Measurements from ENCODE around the gene SAFB. TPM values are rescaled to one million over a fixed set of nuclear protein-coding genes. Genes with fewer than 3 reads are reported as not detected.
A peak's percentile ranks its signal among the peaks of the same experiment; 100 is the strongest.

The SAFB gene
- total RNA-seq, 1 donor = 33.7 TPM

DNA sequence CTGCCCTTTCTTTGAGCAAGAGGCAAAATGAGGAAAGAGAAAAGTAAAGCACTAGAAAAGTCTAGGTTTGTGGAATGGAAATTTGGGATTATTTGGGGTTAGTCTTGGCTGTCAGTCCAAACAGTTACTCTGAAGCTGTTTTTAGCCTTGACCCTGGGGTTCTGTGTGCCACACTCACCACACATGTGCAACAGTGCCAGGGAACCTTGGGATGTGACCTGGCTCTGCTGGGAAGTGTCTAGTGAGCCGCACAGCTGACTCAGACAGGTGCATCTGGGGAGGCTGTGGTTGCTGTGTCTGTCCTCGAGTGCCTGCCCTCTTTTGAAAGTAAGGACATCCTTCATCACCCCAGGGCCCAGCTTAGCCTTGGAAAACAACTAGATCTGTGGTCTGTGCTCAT is 41.6 kb downstream of the SAFB start:
- TF ChIP-seq, protein P1, sequence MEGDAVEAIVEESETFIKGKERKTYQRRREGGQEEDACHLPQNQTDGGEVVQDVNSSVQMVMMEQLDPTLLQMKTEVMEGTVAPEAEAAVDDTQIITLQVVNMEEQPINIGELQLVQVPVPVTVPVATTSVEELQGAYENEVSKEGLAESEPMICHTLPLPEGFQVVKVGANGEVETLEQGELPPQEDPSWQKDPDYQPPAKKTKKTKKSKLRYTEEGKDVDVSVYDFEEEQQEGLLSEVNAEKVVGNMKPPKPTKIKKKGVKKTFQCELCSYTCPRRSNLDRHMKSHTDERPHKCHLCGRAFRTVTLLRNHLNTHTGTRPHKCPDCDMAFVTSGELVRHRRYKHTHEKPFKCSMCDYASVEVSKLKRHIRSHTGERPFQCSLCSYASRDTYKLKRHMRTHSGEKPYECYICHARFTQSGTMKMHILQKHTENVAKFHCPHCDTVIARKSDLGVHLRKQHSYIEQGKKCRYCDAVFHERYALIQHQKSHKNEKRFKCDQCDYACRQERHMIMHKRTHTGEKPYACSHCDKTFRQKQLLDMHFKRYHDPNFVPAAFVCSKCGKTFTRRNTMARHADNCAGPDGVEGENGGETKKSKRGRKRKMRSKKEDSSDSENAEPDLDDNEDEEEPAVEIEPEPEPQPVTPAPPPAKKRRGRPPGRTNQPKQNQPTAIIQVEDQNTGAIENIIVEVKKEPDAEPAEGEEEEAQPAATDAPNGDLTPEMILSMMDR (IDR thresholded peaks at IDR 0.05; ENCODE audit: extremely low read depth, low read depth, low read length) = no peak
- Histone ChIP-seq H3K79me2 (ENCODE audit: insufficient read depth, low read length) (peaks cover 10% of the 10 kb centered on the region), H2AFZ (ENCODE audit: low read length) (no peak overlapping the region), H4K20me1 (ENCODE audit: insufficient read depth, low read length) (peaks cover 25% of the 10 kb centered on the region), H3K4me1 (ENCODE audit: insufficient read depth, low read length) (peaks cover 9% of the 10 kb centered on the region), H3K27ac (ENCODE audit: low read depth, low read length) (no peak overlapping the region), H3K36me3 (ENCODE audit: insufficient read depth, low read length) (peaks cover 86% of the 10 kb centered on the region), H3K4me3 (ENCODE audit: insufficient read depth, low read length) (no peak overlapping the region), H3K4me2 (ENCODE audit: insufficient read depth, low read length) (no peak overlapping the region), H3K9me3 (ENCODE audit: low read depth, low read length) (no peaks in the 10 kb centered on the region), H3K27me3 (ENCODE audit: insufficient read depth, low read length) (no peaks in the 10 kb centered on the region)
- DNase-seq (ENCODE audit: insufficient read length, low spot score, missing footprints) = no peak

- Histone ChIP-seq H3K4me2 (ENCODE audit: insufficient read depth, low read length) (no peak overlapping the region), H3K79me2 (ENCODE audit: insufficient read depth, low read length) (peaks cover 10% of the 10 kb centered on the region), H3K27ac (ENCODE audit: low read depth, low read length) (peak overlapping the region; percentile 0), H3K4me1 (ENCODE audit: insufficient read depth, low read length) (peaks cover 9% of the 10 kb centered on the region), H3K4me3 (ENCODE audit: insufficient read depth, low read length) (no peak overlapping the region), H3K27me3 (ENCODE audit: insufficient read depth, low read length) (no peaks in the 10 kb centered on the region), H3K36me3 (ENCODE audit: insufficient read depth, low read length) (peaks cover 76% of the 10 kb centered on the region), H2AFZ (ENCODE audit: low read length) (no peak overlapping the region), H4K20me1 (ENCODE audit: insufficient read depth, low read length) (peaks cover 25% of the 10 kb centered on the region), H3K9me3 (ENCODE audit: low read depth, low read length) (no peaks in the 10 kb centered on the region)
- DNase-seq (ENCODE audit: insufficient read length, low spot score, missing footprints) = peak; percentile 98
- TF ChIP-seq, protein P1 (IDR thresholded peaks at IDR 0.05; ENCODE audit: extremely low read depth, low read depth, low read length) = peak; percentile 52
Measured at GRCh38 chr19:5665781-5666513, 43.1 kb downstream of the SAFB start.

DNA sequence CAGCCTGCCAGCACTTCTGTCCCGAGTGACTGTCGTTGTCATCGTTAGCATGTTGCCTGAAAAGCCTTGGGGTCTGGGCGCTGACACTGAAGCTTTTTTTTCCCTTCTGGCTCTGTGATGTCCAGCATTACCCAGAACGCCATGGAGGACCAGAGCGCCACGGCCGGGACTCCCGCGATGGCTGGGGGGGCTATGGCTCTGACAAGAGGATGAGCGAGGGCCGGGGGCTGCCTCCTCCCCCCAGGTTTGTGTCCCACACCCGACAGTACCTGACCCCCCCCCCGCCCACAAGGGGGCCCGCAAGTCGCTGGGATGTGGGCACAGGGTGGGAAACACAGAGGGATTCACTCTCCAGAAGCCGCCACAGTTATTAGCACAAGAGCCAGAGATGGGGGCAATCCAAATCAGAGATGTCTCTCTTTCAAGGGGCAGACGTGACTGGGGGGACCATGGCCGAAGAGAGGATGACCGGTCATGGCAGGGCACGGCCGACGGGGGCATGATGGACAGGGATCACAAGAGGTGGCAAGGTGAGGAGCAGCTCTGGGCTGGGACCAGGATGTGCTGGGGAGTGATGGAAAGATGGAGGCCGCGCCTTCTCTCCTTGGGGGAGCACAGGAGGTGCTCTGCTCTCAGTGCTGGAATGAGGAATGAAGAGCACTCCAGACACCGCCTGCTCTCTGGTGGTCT is 44.2 kb downstream of the SAFB start:
- Histone ChIP-seq H3K4me1 (ENCODE audit: insufficient read depth, low read length) (peaks cover 9% of the 10 kb centered on the region), H3K9me3 (ENCODE audit: low read depth, low read length) (no peaks in the 10 kb centered on the region), H3K36me3 (ENCODE audit: insufficient read depth, low read length) (peaks cover 66% of the 10 kb centered on the region), H2AFZ (ENCODE audit: low read length) (no peak overlapping the region), H3K27ac (ENCODE audit: low read depth, low read length) (peak overlapping the region; percentile 0), H3K79me2 (ENCODE audit: insufficient read depth, low read length) (peaks cover 7% of the 10 kb centered on the region), H4K20me1 (ENCODE audit: insufficient read depth, low read length) (peaks cover 22% of the 10 kb centered on the region), H3K4me3 (ENCODE audit: insufficient read depth, low read length) (no peak overlapping the region), H3K27me3 (ENCODE audit: insufficient read depth, low read length) (no peaks in the 10 kb centered on the region), H3K4me2 (ENCODE audit: insufficient read depth, low read length) (no peak overlapping the region)
- DNase-seq (ENCODE audit: insufficient read length, low spot score, missing footprints) = no peak
- TF ChIP-seq, protein P1 (IDR thresholded peaks at IDR 0.05; ENCODE audit: extremely low read depth, low read depth, low read length) = no peak

DNA sequence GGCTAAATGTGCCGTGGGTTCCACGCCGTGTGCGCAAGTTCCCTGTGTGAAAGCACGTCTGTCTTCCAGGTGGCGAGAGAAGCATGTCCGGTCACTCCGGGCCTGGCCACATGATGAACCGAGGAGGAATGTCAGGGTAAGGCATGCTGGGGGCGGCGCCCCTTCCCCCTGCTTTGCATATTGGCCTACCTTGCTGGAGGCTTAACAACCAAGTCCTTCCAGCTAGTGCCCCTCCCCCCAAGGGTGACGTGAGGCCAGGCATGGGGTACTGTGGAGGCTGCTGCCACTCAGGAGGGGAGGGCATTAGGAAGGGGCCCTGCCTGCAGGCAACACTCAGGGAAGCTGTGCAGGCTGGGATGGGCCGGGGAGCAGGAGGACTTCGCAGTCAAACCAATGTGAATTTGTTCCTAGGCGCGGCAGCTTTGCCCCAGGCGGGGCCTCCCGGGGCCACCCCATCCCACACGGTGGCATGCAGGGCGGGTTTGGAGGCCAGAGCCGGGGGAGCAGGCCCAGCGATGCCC is 44.9 kb downstream of the SAFB start:
- H3K36me3 ChIP-seq (ENCODE audit: insufficient read depth, low read length) = peaks cover 61% of the 10 kb centered on the region
- H3K9me3 ChIP-seq (ENCODE audit: low read depth, low read length) = no peaks in the 10 kb centered on the region
- H3K4me3 ChIP-seq (ENCODE audit: insufficient read depth, low read length) = no peak overlapping the region
- no peak overlapping the region for H2AFZ ChIP-seq (ENCODE audit: low read length)
- no peak for DNase-seq (ENCODE audit: insufficient read length, low spot score, missing footprints)
- H3K79me2 ChIP-seq (ENCODE audit: insufficient read depth, low read length) = peaks cover 7% of the 10 kb centered on the region
- TF ChIP-seq, protein P1 (IDR thresholded peaks at IDR 0.05; ENCODE audit: extremely low read depth, low read depth, low read length) = no peak
- peaks cover 9% of the 10 kb centered on the region for H3K4me1 ChIP-seq (ENCODE audit: insufficient read depth, low read length)
- H3K4me2 ChIP-seq (ENCODE audit: insufficient read depth, low read length) = no peak overlapping the region
- no peaks in the 10 kb centered on the region for H3K27me3 ChIP-seq (ENCODE audit: insufficient read depth, low read length)
- H3K27ac ChIP-seq (ENCODE audit: low read depth, low read length) = no peak overlapping the region
- peaks cover 22% of the 10 kb centered on the region for H4K20me1 ChIP-seq (ENCODE audit: insufficient read depth, low read length)

Measured in osteoblast (primary cell).